Astrocyte (in vitro differentiated cells and primary cell): ENCODE data around the gene ATL1. TPM values are rescaled to one million over a fixed set of nuclear protein-coding genes. Genes with fewer than 3 reads are reported as not detected.
A peak's percentile ranks its signal among the peaks of the same experiment; 100 is the strongest.

Experiments used
- DNase-seq: peaks from one replicate; pipeline ENCODE4 v3.0.0-alpha.2; 2010; ENCODE audit warnings: low read depth
- FAIRE-seq: peaks from 2 replicates; lab custom pipeline; 2011; peaks lifted over from hg19 to GRCh38; lab: Jason Lieb, UNC
- H2AFZ ChIP-seq: 2 replicates; pipeline ENCODE4 v1.6.0; 2012; ENCODE audit warnings: low read depth, low read length, inconsistent platforms
- H3K27ac ChIP-seq: 2 replicates; pipeline ENCODE4 v1.5.1; 2011; ENCODE audit warnings: low read depth, low read length, inconsistent platforms
- H3K27me3 ChIP-seq: 2 replicates; pipeline ENCODE4 v1.6.0; 2011; ENCODE audit warnings: low read length, inconsistent platforms; ENCODE audit not compliant: insufficient read depth
- H3K36me3 ChIP-seq: 2 replicates; pipeline ENCODE4 v1.5.1; 2011; ENCODE audit warnings: low read length, inconsistent platforms; ENCODE audit not compliant: insufficient read depth
- H3K4me1 ChIP-seq: 2 replicates; pipeline ENCODE4 v1.5.1; 2011; ENCODE audit warnings: low read length, inconsistent platforms; ENCODE audit not compliant: insufficient read depth
- H3K4me2 ChIP-seq: 2 replicates; pipeline ENCODE4 v1.6.0; 2012; ENCODE audit warnings: low read length, inconsistent platforms
- H3K4me3 ChIP-seq: 2 replicates; pipeline ENCODE4 v1.5.1; 2011; ENCODE audit warnings: low read depth, mild to moderate bottlenecking, low read length, inconsistent platforms; ENCODE audit not compliant: insufficient read depth
- H3K79me2 ChIP-seq: 2 replicates; pipeline ENCODE4 v1.6.0; 2012; ENCODE audit warnings: mild to moderate bottlenecking, low read length, inconsistent platforms; ENCODE audit not compliant: insufficient read depth
- H3K9ac ChIP-seq: 2 replicates; pipeline ENCODE4 v1.6.0; 2012; ENCODE audit warnings: mild to moderate bottlenecking, low read length, inconsistent platforms
- H3K9me3 ChIP-seq: 2 replicates; pipeline ENCODE4 v1.5.1; 2012; ENCODE audit warnings: low read depth, mild to moderate bottlenecking, low read length, inconsistent platforms; ENCODE audit not compliant: insufficient read depth
- H4K20me1 ChIP-seq: 2 replicates; pipeline ENCODE4 v1.6.0; 2012; ENCODE audit warnings: low read length, inconsistent platforms; ENCODE audit not compliant: insufficient read depth
- H3K27ac Mint-ChIP-seq: one replicate; pipeline ENCODE4 v1.8.0; 2021; ENCODE audit warnings: mild to moderate bottlenecking, mixed read lengths; ENCODE audit not compliant: unreplicated experiment
- H3K27me3 Mint-ChIP-seq: one replicate; pipeline ENCODE4 v1.8.0; 2021; ENCODE audit warnings: low read depth, mixed read lengths; ENCODE audit not compliant: unreplicated experiment
- H3K36me3 Mint-ChIP-seq: one replicate; pipeline ENCODE4 v1.8.0; 2021; ENCODE audit warnings: low read depth, mixed read lengths; ENCODE audit not compliant: unreplicated experiment
- H3K4me1 Mint-ChIP-seq: one replicate; pipeline ENCODE4 v1.8.0; 2021; ENCODE audit warnings: low read depth, mixed read lengths; ENCODE audit not compliant: unreplicated experiment
- H3K4me3 Mint-ChIP-seq: one replicate; pipeline ENCODE4 v1.8.0; 2021; ENCODE audit warnings: mild to moderate bottlenecking, moderate library complexity, mixed read lengths; ENCODE audit not compliant: unreplicated experiment
- H3K9me3 Mint-ChIP-seq: one replicate; pipeline ENCODE4 v1.8.0; 2021; ENCODE audit warnings: mild to moderate bottlenecking, mixed read lengths; ENCODE audit not compliant: unreplicated experiment
- EZH2 ChIP-seq: IDR thresholded peaks from 2 replicates; pipeline ENCODE4 v1.6.1; 2012; ENCODE audit warnings: mild to moderate bottlenecking, low read length, inconsistent platforms; ENCODE audit not compliant: insufficient read depth
- total RNA-seq: library from RNA; stranded (reverse); gene quantifications from 2 replicates; pipeline ENCODE4 v1.2.1, GENCODE V29; 2021
- TF ChIP-seq, protein P1 (sequence below): IDR thresholded peaks from 2 replicates; pipeline ENCODE4 v1.5.1; 2011; ENCODE audit warnings: low read depth, mild to moderate bottlenecking, inconsistent platforms, low read length, moderate library complexity; ENCODE audit not compliant: insufficient read depth

ATL1 gene
- total RNA-seq, 1 donor from 2014 or later = 15.8 TPM

DNA sequence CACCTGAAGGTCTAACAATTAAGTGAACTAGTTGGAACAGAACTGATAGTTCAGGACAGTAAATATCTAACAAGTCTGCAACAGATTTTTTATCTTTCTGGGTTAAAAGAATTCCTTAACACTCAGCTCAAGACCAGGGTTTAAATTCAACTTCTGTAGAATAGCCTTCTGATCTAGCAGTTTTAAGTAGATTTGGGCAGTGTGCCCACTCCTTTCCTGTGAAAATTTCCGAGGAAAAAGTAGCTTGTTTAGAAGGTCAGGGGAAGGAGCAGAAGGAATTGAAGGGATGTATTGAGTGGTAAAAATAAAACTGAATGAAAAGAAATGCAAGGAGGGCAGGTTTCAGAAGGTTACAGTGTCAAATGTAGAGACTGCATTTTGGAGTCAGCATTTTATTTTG lies 45.8 kb downstream of the ATL1 start:
- TF ChIP-seq EZH2 = no peak
- TF ChIP-seq, protein P1, sequence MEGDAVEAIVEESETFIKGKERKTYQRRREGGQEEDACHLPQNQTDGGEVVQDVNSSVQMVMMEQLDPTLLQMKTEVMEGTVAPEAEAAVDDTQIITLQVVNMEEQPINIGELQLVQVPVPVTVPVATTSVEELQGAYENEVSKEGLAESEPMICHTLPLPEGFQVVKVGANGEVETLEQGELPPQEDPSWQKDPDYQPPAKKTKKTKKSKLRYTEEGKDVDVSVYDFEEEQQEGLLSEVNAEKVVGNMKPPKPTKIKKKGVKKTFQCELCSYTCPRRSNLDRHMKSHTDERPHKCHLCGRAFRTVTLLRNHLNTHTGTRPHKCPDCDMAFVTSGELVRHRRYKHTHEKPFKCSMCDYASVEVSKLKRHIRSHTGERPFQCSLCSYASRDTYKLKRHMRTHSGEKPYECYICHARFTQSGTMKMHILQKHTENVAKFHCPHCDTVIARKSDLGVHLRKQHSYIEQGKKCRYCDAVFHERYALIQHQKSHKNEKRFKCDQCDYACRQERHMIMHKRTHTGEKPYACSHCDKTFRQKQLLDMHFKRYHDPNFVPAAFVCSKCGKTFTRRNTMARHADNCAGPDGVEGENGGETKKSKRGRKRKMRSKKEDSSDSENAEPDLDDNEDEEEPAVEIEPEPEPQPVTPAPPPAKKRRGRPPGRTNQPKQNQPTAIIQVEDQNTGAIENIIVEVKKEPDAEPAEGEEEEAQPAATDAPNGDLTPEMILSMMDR = no peak
- peaks cover 30% of the 10 kb centered on the region for H3K4me1 Mint-ChIP-seq
- no peaks in the 10 kb centered on the region for H4K20me1 ChIP-seq
- no peak overlapping the region for H3K9ac ChIP-seq
- no peak overlapping the region for H3K27ac ChIP-seq
- no peaks in the 10 kb centered on the region for H3K79me2 ChIP-seq
- no peak overlapping the region for H3K4me3 ChIP-seq
- DNase-seq = peak; percentile 25
- peak overlapping the region; percentile 8 for H3K27ac Mint-ChIP-seq
- H3K36me3 Mint-ChIP-seq = peaks cover 9% of the 10 kb centered on the region
- H3K4me3 Mint-ChIP-seq = no peak overlapping the region
- H3K4me2 ChIP-seq = no peak overlapping the region
- no peaks in the 10 kb centered on the region for H3K36me3 ChIP-seq
- H3K9me3 Mint-ChIP-seq = no peaks in the 10 kb centered on the region
- no peak overlapping the region for H2AFZ ChIP-seq
- FAIRE-seq = no peak
- no peaks in the 10 kb centered on the region for H3K27me3 ChIP-seq
- no peaks in the 10 kb centered on the region for H3K27me3 Mint-ChIP-seq
- H3K4me1 ChIP-seq = peaks cover under 1% of the 10 kb centered on the region
- H3K9me3 ChIP-seq = no peaks in the 10 kb centered on the region

DNA sequence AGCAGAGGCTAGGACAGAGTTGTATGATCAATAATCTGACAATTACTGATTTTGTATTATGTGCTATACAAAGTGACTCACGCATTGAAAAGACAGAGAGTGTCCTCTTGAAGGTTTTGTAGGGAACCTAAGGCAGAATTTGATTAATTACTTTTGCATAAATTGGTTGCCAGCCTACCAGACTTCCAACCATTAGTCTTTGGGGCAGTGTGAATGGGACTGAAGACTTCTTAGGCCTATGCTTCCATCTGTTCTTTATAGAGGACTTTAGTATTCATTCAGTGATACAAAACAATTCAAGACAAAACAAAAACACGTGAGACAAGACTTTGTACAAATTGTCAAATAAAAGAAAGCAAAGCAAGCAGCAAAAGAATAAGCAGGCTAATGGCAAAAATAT lies 46.5 kb downstream of the ATL1 start:
- Mint-ChIP-seq H3K36me3 (peaks cover 12% of the 10 kb centered on the region), H3K27ac (no peak overlapping the region), H3K4me3 (no peak overlapping the region), H3K4me1 (peaks cover 27% of the 10 kb centered on the region), H3K27me3 (no peaks in the 10 kb centered on the region), H3K9me3 (no peaks in the 10 kb centered on the region)
- H3K9ac ChIP-seq = no peak overlapping the region
- H3K27ac ChIP-seq = no peak overlapping the region
- H3K4me1 ChIP-seq = no peaks in the 10 kb centered on the region
- H2AFZ ChIP-seq = no peak overlapping the region
- no peaks in the 10 kb centered on the region for H3K79me2 ChIP-seq
- no peaks in the 10 kb centered on the region for H3K36me3 ChIP-seq
- H4K20me1 ChIP-seq = no peaks in the 10 kb centered on the region
- H3K4me2 ChIP-seq = no peak overlapping the region
- no peaks in the 10 kb centered on the region for H3K27me3 ChIP-seq
- H3K4me3 ChIP-seq = no peak overlapping the region
- FAIRE-seq (no peak), DNase-seq (no peak)
- TF ChIP-seq, protein P1 = no peak
- TF ChIP-seq EZH2 = no peak
- H3K9me3 ChIP-seq = no peaks in the 10 kb centered on the region

DNA sequence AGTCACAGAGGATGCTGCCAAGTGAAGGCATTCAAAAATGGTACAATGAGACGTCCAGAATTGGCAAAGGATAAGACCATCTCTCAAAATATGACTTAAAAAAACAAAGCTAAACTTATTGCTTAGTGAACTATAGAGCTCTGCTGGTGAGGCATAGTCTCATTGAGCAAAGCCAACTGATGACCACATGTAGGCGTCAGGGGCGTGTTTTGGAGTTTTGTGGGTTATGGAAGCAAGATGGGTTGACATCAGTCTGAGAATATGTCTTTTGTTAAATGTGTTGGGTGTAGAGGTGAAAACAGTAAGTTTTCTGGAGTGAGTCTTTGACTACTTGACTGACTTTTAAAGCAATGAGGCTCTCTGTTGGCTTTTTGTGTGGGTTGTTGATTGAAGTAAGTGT lies 47.2 kb downstream of the ATL1 start:
- H3K9me3 ChIP-seq = no peaks in the 10 kb centered on the region
- Mint-ChIP-seq H3K9me3 (no peaks in the 10 kb centered on the region), H3K27ac (peak overlapping the region; percentile 63), H3K4me3 (no peak overlapping the region), H3K36me3 (peaks cover 7% of the 10 kb centered on the region), H3K27me3 (no peaks in the 10 kb centered on the region), H3K4me1 (peaks cover 20% of the 10 kb centered on the region)
- peak overlapping the region; percentile 35 for H3K4me2 ChIP-seq
- TF ChIP-seq, protein P1 = no peak
- TF ChIP-seq EZH2 = no peak
- H3K4me3 ChIP-seq = no peak overlapping the region
- H3K27ac ChIP-seq = peak overlapping the region; percentile 73
- FAIRE-seq (no peak), DNase-seq (peak; percentile 97)
- H3K79me2 ChIP-seq = no peaks in the 10 kb centered on the region
- H3K27me3 ChIP-seq = no peaks in the 10 kb centered on the region
- no peaks in the 10 kb centered on the region for H3K36me3 ChIP-seq
- no peak overlapping the region for H3K9ac ChIP-seq
- no peaks in the 10 kb centered on the region for H4K20me1 ChIP-seq
- H3K4me1 ChIP-seq = no peaks in the 10 kb centered on the region
- no peak overlapping the region for H2AFZ ChIP-seq
